AG09309 (cell line): Measurements from ENCODE around the gene TMEM9B.
A peak's percentile ranks its signal among the peaks of the same experiment; 100 is the strongest.
"Not testable (repeated sequence)": the region's sequence is repeated elsewhere in the genome, so short reads cannot be mapped to it uniquely, and the experiment has no call there.

Experiments
- DNase-seq: peaks from one replicate; pipeline ENCODE4 v3.0.0-alpha.2; 2010; ENCODE audit warnings: low read depth
- H3K4me3 ChIP-seq: 2 replicates; pipeline ENCODE4 v1.5.1; 2011; ENCODE audit warnings: mild to moderate bottlenecking, low read depth, low read length, moderate library complexity; ENCODE audit not compliant: control insufficient read depth
- TF ChIP-seq, protein P1 (sequence below): IDR thresholded peaks from 2 replicates; pipeline ENCODE4 v1.5.1; 2011; ENCODE audit warnings: mild to moderate bottlenecking, low read depth, low read length, inconsistent platforms; ENCODE audit not compliant: insufficient read depth, control insufficient read depth; ENCODE audit errors: missing control alignments

The TMEM9B gene

DNA sequence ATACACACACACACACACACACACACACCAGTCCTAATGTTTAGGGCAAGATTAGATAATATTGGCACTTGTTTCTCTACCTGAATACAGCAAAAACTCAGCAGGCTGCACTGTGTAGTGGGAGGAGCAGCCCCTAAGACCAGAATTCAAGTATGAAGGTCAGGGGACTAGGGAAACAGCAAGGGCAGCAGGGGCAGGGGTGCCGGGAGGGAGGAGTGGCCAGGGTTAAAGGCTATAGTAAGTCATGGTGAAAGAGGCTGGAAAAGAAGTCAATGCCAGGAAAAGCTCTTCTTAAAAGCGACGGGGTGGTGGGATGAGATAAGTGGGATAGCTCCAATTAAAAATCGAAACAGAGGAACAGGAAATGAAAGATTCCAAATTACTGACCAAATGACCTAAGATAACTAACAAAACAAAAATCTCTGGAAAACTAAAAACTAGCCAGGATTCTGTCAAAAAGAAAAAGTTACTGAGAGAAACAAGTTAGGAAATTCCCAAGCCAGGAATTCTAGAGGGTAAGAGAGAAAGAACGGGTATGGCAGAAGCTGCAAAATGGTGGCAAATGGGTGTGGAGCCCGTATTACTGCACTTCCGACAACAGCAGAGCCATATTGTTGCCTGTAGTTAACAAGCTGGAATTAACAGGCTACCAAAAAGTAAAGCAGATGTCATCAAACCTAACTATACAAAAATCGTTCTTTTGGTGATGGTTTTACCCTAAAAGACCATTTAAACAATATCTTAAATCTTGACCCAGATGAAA is 22.7 kb downstream of the TMEM9B start:
- no peak overlapping the region for H3K4me3 ChIP-seq
- TF ChIP-seq, protein P1, sequence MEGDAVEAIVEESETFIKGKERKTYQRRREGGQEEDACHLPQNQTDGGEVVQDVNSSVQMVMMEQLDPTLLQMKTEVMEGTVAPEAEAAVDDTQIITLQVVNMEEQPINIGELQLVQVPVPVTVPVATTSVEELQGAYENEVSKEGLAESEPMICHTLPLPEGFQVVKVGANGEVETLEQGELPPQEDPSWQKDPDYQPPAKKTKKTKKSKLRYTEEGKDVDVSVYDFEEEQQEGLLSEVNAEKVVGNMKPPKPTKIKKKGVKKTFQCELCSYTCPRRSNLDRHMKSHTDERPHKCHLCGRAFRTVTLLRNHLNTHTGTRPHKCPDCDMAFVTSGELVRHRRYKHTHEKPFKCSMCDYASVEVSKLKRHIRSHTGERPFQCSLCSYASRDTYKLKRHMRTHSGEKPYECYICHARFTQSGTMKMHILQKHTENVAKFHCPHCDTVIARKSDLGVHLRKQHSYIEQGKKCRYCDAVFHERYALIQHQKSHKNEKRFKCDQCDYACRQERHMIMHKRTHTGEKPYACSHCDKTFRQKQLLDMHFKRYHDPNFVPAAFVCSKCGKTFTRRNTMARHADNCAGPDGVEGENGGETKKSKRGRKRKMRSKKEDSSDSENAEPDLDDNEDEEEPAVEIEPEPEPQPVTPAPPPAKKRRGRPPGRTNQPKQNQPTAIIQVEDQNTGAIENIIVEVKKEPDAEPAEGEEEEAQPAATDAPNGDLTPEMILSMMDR = no peak
- DNase-seq = no peak

DNA sequence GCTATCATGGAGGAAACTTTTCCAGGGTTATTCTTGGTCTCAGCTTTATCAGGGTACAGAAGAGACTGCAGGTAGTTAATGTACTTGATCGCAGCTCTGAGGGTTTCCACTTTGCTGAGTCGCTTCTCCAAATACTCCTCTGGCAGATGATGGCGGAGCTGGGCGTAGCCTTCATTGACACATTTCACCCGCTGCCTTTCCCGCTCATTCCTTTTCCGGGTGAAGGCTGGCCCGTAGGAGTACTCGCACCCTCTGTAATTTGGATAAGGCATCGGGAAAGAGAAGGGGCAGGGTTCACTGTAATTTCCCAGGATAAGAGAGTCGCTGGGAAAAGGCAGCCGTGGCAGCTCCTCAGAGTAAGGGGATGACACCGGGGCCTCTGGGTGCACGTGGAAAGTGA is 26.6 kb downstream of the TMEM9B start:
- no peak overlapping the region for H3K4me3 ChIP-seq
- TF ChIP-seq, protein P1 = no peak
- no peak for DNase-seq

DNA sequence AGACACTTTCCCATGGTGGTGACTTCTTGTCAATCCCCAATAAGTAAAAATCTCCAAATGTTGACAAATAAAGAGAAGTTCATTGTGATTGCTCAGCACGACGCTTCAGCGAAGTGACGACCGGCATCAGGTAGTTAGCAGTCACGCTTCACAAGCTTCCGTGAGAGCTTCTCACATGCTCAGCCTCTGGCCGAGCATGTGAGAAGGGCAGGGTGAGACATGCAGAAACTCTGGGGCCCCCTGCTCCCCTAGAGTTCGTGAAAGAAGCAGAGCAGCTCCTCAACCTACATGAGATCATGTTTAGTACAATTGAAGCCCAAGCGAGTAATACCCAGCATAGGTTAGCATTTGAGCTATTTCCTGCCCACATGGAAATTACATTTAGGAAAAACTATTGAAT is 27.1 kb downstream of the TMEM9B start:
- TF ChIP-seq, protein P1 = no peak
- DNase-seq = no peak
- H3K4me3 ChIP-seq = no peak overlapping the region

DNA sequence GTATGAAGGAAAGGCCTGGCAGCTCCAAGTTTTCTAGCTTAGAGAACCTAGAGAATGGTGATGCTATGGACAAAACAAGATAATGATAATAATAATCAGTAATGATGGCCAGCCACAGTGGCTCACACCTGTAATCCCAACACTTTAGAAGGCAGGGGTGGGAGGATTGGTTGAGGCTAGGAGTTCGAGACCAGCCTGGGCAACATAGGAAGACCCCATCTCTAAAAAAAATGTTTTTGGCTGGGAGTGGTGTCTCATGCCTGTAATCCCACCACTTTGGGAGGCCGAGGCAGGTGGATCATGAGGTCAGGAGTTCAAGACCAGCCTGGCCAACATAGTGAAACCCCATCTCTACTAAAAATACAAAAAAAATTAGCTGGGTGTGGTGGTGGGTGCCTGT is 28.5 kb downstream of the TMEM9B start:
- not testable (repeated sequence) for H3K4me3 ChIP-seq, DNase-seq

DNA sequence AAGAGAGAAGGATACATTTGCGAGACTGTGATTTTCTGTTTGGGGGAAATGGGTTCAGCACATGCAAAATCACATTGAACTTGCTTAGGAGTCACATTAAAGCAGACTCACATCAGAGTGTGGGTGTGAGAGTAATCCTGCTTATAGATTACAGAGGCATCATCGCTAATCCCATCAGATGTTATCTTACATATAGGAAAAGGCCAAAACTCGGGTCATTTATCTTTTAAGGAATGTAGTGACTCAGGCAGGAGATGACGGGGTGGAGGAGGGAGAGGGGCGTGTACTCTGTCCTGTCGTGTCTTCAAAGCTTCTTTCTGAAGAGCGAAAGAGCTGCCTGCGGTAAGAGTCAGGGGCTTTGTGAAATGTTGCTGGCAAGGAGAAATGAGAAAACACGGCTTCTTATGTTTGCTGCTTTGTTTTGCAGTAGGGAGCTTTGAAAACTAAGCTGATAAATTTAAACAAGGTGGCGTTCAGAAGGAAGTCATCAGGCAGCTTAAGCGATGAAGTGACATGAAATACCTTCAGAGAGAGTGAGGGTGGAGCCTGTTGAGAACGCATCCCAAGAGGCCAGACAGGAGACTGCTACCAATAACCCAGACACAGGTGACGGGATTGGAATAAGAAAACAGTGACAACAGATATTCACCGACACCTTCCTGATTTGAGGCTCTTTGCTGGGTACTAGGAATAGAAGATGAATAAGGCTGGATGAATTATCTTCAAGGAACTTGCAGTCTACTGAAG is 29.3 kb downstream of the TMEM9B start:
- TF ChIP-seq, protein P1 = no peak
- DNase-seq = peak; percentile 10
- no peak overlapping the region for H3K4me3 ChIP-seq

DNA sequence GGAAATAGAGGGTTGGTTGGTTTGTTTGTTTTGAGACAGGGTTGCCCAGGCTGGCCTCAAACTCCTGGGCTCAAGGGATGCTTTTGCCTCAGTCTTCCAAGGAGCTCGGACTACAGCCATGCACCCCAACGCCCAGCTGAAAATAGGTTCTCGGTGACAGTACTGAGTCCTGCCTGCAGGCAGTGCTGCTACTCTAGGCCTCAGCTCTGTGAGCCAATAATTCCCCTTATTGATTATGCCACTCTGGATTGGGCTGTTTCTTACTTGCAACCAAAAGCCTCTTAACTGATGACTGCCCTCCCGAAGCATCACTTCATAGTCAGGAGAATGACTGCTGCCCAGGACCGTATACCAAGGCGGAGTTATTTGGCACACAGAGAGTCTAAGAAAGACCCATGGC is 30.3 kb downstream of the TMEM9B start:
- no peak for DNase-seq
- TF ChIP-seq, protein P1 = no peak
- H3K4me3 ChIP-seq = no peak overlapping the region

DNA sequence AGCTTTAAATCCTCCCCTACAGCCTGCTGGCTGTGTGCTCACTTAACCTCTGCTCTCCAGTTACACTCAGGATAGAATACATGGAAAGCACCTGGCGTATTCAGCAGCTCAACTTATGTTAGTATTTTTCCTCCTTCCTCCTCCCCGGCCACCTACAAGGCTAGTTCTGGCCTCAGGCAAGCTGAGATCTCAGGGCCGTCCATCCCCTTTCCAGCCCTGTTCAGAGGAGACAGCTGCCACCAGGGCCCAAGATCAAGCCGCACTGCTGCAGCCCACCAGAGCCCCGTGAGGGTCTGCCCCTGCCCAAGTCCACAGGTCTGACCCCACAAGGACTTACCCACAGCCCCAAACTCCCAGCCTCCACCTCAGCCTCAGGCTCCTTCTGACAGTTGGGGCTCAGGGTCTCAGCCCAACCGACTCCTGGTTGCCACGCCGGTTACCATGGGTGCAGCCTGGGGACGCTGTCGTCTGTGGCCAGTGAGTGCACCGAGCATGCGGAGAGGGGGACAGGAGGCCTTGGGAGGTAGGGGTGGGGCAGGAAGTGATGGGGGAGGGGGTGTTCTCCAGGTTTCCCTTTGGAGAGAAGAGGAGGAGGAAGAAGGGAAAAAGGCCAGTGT is 31.6 kb downstream of the TMEM9B start, which contains the start of gene C11orf16:
TSS of gene C11orf16 (minus strand) at position 384 of the 617 bp plus-strand sequence. CDS start 639 bp downstream, outside the sequence.
- TF ChIP-seq, protein P1 = no peak
- no peak for DNase-seq

More for the DNA sequence above, 31.6 kb downstream of the TMEM9B start, which contains the start of gene C11orf16:
- H3K4me3 ChIP-seq = no peak within 1 kb of the TSS
